GM08714 (cell line): ENCODE measurements around the gene ZNF529.
"Not testable (repeated sequence)": the region's sequence is repeated elsewhere in the genome, so short reads cannot be mapped to it uniquely, and the experiment has no call there.

Experiments
- H3K4me3 ChIP-seq: fragments of 200-500 bp; sonication (Bioruptor generic); 2 replicates; pipeline ENCODE4 v1.5.1; 2014; ENCODE audit warnings: mild to moderate bottlenecking, low read length, inconsistent platforms
- ZNF274 ChIP-seq: IDR thresholded peaks from 2 replicates; pipeline ENCODE4 v1.6.1; 2012; ENCODE audit warnings: mild to moderate bottlenecking, low read depth, low read length

Gene ZNF529

DNA sequence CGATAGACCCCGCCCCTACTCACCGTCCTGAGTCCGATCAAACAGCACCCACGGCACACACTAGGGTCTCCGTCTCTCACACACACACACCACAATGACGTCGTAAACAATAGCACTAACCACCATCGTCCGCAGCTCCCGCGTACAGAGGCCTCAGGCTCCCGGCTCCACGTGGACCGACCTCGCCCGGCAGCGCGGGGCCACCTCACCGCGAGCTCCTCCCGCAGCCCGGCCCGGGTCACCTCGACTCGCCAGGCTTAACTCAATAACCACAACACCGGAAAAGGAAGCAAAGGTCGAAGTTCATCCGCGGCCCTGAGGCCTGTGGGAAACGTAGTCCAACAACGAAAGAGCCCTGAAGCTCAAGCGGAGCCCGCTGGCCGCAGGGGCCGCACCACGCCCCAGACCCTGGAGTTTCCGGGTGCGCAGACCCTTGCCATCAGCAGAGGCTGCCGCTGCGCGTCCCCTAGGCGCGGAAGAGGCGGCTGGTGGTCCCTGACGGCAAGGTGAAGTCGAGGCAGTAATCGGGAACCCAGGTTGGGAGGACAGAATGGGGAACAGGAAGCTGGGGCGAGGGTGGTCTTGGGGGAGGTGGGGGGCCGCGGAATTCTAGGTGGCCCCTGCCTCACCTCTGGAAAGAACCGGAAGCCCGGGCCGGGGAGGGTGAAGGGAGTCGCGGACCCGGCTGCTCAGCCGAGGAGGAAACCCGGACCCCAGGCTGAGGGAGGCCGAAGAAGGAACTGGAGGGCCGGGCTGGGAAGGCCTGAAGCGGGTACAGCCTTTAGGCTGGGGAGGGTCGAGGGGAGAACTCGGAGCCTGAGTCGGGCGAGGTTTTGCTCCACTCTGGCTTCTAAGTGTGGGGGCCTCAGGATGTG lies at the start of gene ZNF529:
Gene ZNF529, minus strand, starts transcription at position 273 of the 875 bp plus-strand sequence. CDS start 946 bp downstream, outside the sequence.
- peak within 1 kb of the TSS; percentile 92 for H3K4me3 ChIP-seq
- no peak for TF ChIP-seq ZNF274

DNA sequence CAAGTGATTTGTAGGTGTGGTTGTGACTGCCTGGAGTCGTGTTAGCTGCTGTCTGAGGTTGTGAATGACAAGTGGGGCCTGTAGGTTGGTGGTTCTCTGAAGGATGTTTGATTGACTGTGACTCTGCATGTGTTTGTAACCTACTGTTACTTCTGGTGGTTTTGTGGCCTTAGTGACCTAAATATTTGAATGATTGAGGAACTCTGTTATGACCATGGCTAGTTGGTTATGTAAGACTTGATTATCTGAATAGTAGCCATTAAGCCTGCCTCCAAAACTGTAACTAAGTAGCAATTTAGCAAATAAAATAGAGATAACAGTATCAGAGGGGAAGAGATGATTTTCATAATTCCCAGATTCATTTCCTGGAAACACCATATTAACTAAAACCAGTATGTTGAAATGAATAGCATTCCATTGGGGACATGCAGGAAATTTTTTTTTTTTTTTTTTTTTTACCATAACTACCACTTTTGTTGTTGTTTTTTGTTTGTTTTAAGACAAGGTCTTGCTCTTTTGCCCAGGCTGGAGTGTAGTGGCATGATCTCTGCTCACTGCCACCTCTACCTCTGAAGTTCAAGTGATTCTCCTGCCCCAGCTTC lies 32.9 kb upstream of the ZNF529 start:
- no peak for TF ChIP-seq ZNF274
- peak overlapping the region; percentile 93 for H3K4me3 ChIP-seq

DNA sequence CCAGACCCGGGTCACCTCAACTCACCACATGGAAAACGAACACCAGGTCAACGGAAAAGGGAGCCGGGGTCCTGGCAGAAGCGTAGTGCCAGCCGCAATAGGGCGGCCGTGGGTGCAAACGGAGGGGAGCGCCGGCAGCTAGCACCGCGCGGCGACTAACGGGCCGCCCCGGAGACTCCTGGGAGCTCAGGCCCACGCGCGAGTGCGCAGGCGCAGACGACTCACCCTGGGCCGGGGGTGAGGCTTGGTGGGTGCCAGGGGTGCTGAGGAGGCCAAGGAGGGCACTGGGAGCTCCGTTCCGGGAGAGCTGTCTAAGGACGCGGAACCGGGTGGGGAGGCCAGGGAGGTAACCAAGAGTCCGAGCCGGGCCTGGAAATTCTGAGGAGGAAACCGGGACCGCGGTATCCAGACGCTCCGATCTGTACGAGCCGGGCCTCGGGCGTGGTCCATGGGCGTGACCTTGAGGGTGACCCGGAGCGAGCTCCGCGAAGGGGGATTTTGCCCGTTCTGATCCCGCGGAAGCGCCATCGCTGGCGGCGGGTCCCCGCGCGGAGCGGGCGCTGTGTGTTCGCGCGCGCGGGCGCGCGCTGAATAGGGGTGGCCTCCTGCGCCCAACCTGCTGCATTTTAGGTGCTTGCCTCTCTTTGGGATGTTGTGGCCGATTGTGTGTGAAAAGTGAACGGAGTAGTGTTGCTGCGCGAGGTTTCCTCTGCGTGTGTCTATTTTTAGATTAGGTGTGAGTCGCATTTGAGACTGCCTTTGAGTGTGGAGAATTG lies 32.2 kb upstream of the ZNF529 start, which contains the start of gene ZNF382:
Gene ZNF382, plus strand, starts transcription at position 213 of the 776 bp plus-strand sequence. CDS start 4,602 bp downstream, outside the sequence.
- no peak for TF ChIP-seq ZNF274
- peak within 1 kb of the TSS; percentile 93 for H3K4me3 ChIP-seq

DNA sequence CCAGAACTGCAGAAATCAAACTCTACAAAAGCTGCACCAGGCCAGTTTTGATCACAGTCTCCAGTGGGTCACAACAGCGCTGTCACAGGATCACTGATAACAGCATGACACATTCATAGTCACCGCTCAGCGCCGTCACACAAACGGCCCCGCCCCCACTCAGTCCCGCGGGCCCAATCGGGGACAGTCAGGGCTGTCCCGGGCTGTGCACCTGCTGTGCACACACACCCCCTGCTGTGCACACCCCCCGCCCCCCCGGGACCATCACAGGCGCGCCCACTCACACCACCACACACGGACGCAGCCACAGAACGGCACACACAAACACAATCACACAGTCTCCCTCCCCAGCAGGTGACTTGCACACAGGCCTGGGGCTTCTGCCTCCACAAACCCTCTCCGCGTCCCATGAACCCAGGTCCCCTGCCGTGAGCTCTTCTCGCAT lies 31.6 kb upstream of the ZNF529 start:
- peak overlapping the region; percentile 93 for H3K4me3 ChIP-seq
- TF ChIP-seq ZNF274, result no peak

DNA sequence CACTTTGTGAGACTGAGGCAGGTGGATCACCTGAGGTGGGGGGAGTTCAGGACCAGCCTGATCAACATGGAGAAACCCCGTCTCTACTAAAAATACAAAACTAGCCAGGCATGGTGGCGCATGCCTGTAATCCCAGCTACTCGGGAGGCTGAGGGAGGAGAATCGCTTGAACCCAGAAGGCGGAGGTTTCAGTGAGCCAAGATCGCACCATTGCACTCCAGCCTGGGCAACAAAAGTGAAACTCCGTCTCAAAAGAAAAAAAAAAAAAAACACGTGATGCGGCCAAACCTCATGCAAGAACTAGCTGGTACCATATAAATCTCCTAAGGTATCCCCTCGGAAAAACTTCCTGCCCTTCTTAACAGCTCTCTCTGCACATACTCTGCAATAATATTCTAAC lies 29.6 kb upstream of the ZNF529 start:
- not testable (repeated sequence) for H3K4me3 ChIP-seq

DNA sequence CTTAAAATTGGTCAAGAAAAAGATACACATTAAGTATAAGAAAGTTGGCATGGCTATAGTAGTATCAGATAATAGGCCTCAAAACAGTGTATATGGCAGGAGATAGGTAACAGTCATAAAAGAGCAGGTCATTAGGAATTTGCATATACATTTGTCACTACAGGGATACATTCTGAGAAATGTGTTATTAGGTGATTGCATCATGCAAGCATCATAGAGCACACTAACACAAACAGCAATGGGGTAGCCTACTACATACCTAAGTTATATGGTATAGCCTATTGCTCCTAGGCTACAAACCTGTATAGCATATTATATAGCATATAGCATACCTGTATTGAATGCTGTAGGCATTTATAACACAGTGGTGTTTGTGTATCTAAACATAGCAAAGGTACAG lies 6.2 kb upstream of the ZNF529 start:
- no peak for TF ChIP-seq ZNF274
- H3K4me3 ChIP-seq, result no peak overlapping the region

DNA sequence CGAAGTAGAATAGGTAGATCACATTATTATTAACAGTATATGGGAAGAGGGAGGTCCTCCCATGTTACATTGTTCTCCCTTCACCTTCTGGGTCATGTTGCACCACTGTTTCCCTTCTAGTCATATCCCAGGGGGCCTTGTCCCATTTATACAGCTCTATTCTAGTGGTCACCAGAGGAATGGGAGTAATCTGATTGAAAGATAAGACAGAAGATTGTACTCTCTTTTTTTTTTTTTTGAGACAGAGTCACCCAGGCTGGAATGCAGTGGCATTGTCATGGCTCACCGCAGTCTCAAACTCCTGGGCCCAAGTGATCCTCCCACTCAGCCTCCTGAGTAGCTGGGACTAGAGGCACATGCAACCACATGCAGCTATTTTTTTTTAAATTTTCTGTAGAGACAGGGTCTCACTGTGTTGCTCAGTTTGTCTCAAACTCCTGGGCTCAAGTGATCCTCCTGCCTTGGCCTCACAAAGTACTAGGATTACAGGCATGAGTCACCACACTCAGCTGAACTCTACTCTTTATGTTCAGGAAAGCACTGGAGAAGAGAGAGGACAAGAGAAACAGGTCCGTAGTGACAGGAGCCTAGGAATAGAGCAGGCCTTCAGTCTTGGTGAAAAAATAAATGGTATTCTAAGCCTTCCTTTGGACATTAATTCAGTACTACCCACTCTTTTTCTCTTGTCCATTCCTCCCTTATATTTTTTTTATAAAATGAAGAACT lies 4.3 kb upstream of the ZNF529 start:
- no peak for TF ChIP-seq ZNF274
- H3K4me3 ChIP-seq, result no peak overlapping the region

DNA sequence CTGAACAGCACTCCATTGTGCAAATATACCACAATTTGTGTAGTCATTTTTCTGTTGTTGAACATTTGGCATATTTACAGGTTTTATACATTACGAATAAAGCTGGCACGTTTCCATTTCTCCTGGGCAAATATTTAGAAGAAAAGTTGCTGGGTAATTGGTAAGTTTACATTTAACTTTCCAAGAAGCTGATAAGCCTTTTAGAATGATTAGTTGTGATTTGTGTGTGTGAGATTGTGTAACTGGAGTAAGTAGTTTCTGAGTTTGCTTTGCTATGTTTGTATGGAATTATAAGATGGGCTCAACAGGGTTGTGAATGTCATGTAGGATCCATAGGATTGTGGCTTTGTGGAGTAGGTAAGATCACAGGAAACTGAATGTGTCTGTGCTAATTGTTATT lies 1.6 kb upstream of the ZNF529 start:
- H3K4me3 ChIP-seq, result peak overlapping the region; percentile 92; the same call in 1 of the 2 replicates
- TF ChIP-seq ZNF274, result no peak

DNA sequence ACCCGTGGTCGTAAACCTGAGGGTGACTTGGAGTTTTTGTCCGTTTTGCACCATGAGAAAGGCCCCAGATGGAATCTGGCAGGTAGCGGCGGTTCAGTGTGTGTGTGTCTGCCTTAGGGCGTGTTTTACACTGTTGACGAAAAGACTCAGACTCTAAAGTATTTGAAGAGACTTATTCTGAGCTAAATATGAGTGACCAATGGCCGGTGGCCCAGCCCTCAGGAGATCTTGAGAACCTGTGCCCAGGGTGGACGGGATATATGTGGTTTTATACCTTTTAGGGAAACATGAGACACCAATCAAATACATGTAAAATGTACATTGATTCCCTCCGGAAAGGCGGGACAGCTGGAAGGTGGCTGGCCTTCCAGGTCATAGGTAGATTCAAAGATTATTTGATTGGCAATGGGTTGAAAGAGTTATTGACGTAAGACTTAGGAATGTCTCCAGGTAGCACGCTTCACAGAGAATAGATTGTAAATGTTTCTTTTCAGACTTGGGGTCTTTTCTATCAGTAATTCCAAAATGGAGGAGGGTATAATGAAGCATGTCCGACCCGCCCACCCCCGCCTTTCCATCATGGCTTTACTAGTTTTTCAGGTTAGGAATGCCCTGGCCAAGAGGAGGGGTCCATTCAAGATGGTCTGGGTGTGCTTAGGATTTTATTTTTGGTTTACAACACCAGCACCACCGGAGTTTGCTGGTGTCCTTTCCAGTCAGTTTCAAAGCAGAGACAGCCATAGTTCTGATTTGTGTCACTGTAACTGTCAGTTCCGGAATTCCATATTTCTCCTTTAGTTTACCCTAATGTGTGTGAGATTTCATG lies 1.0 kb upstream of the ZNF529 start:
- TF ChIP-seq ZNF274, result no peak
- peak overlapping the region; percentile 92 for H3K4me3 ChIP-seq

DNA sequence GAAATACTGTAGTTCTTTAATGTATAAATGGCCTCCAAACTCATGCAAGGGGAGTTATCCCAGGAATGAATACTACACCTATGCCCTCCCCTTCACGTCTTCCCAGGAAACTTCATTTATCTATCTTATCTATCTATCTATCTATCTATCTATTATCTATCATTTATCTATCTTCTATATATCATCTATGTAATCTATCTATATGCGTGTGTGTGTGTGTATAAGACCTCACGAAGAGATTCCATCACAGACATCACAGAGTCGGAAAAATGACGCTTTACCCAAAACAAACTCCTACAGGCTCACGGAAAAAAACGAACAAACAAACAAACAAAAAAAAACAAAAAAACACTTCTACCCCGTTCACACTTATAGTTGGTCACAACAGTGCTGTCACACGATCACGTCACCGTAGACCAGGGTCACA lies 486 bp downstream of the ZNF529 start:
- TF ChIP-seq ZNF274, result no peak
- H3K4me3 ChIP-seq, result peak overlapping the region; percentile 92

DNA sequence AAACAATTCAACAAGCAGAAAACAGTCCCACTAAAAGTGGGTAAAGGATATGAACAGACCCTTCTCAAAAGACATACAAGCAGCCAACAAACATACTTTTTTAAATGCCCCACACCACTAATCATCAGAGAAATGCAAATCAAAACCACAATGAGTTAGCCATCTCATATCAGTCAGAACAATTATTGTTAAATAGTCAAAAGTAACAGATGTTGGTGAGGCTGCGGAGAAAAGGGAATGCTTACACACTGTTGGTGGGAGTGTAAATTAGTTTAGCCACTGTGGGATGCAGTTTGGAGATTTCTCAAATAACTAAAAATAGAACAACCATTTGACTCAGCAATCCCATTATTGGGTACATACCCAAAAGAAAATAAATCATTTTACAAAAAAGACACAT lies 8.7 kb downstream of the ZNF529 start:
- no peak overlapping the region for H3K4me3 ChIP-seq
- no peak for TF ChIP-seq ZNF274

DNA sequence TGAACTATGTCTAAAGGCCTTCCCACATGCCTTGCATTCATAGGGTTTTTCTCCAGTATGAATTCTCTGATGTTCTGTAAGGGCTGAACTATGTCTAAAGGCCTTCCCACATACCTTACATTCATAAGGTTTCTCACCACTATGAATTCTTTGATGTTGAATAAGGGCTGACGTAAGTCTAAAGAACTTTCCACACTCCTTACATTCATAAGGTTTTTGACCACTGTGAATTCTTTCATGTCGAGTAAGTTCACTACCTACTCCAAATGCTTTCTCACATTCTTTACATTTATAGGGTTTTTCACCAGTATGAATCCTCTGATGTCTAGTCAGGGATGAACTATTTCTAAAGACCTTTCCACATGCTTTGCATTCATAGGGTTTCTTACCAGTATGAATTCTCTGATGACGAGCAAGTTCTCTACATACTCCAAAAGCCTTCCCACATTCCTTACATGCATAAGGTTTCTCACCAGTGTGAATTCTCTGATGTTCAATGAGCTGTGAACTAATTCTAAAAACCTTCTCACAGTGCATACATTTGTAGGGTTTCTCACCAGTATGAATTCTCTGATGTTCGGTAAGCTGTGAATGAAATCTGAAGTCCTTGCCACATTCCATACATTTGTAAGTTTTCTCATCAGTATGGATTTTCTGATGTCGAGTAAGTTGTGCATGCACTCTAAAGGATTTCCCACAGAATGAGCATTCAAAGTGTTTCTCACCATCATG lies 25.9 kb downstream of the ZNF529 start:
- H3K4me3 ChIP-seq, result no peak overlapping the region
- peak; percentile 97 for TF ChIP-seq ZNF274
